Vagina (tissue), 2 donors: ENCODE results near the gene GFI1B. TPM values are rescaled to one million over a fixed set of nuclear protein-coding genes. Genes with fewer than 3 reads are reported as not detected.
"Not testable (repeated sequence)": the region's sequence is repeated elsewhere in the genome, so short reads cannot be mapped to it uniquely, and the experiment has no call there.

Source experiments
- DNase-seq, 2 donors: peaks; one replicate each; pipeline ENCODE4 v3.0.0-alpha.2; 2017; ENCODE audit errors: extremely low spot score in 2 of 2
- H3K27ac ChIP-seq: fragments of 200-600 bp; sonication (generic); one replicate; pipeline ENCODE4 v1.5.1; 2019
- H3K27me3 ChIP-seq: fragments of 200-600 bp; sonication (generic); one replicate; pipeline ENCODE4 v1.5.1; 2019
- H3K36me3 ChIP-seq, 2 donors: fragments of 200-600 bp; sonication (generic); one replicate each; pipeline ENCODE4 v1.5.1; 2017 to 2019
- H3K4me1 ChIP-seq: fragments of 200-600 bp; sonication (generic); one replicate; pipeline ENCODE4 v1.5.1; 2019
- H3K4me3 ChIP-seq, 2 donors: fragments of 200-600 bp; sonication (generic); 1 replicate in 1 of 2; 2 replicates in 1 of 2; pipeline ENCODE4 v1.5.1; 2016 to 2019
- H3K9me3 ChIP-seq: fragments of 200-600 bp; sonication (generic); one replicate; pipeline ENCODE4 v1.5.1; 2019
- POLR2A ChIP-seq, 2 donors: fragments of 450-650 bp; IDR thresholded peaks; one replicate each; pipeline ENCODE4 v1.6.1; 2017; ENCODE audit warnings: antibody characterized with exemption in 2 of 2, mild to moderate bottlenecking in 2 of 2, moderate library complexity in 2 of 2
- POLR2AphosphoS5 ChIP-seq, 2 donors: sonication (generic); formaldehyde crosslinking; IDR thresholded peaks; one replicate each; pipeline ENCODE4 v1.9.0; 2017; ENCODE audit warnings: antibody characterized with exemption in 2 of 2, mild to moderate bottlenecking in 2 of 2, low read depth in 1 of 2; ENCODE audit not compliant: insufficient read depth in 1 of 2
- intact Hi-C: fragments of 100-400 bp; cut with DNase I; formaldehyde crosslinking; loops from one replicate; pipeline ENCODE4 v1.15.1; 2023
- total RNA-seq: library from RNA; depleted of rRNA; stranded (reverse); fragments of >200 nt; gene quantifications from one replicate; pipeline ENCODE4 v1.2.3, GENCODE V29; 2016
- TF ChIP-seq, protein P1 (sequence below), 3 experiments: fragments of 450-650 bp in 2 of 3; fragments of 200-600 bp in 1 of 3; sonication (generic) in 1 of 3; IDR thresholded peaks; one replicate each; pipeline ENCODE4 v1.5.1; 2017 to 2019; ENCODE audit warnings: antibody characterized with exemption in 3 of 3, mild to moderate bottlenecking in 2 of 3, moderate library complexity in 2 of 3

The GFI1B gene
- total RNA-seq, 1 donor from 2014 or later, result not detected

DNA sequence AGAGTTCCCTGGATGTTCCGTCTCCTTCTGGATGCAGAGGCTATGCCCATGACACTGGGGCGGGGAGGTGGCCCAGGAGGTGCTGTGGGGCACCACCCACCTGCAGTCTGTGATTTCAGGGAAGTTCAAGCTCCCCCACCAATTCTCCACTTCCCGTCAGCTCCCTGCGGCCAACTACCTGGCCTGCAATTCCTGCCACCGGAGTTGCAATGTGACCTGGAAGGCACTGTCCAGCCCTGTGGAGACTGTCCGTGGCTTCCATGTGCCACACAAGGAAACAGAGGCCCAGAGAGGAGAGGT, 16.6 kb downstream of the GFI1B start:
- intact Hi-C loops, result no loop called here
- TF ChIP-seq POLR2A (IDR thresholded peaks at IDR 0.05) (no peak), POLR2AphosphoS5 (IDR thresholded peaks at IDR 0.05; ENCODE audit: insufficient read depth in 1 of 2, low read depth in 1 of 2) (no peak)
- TF ChIP-seq, protein P1, sequence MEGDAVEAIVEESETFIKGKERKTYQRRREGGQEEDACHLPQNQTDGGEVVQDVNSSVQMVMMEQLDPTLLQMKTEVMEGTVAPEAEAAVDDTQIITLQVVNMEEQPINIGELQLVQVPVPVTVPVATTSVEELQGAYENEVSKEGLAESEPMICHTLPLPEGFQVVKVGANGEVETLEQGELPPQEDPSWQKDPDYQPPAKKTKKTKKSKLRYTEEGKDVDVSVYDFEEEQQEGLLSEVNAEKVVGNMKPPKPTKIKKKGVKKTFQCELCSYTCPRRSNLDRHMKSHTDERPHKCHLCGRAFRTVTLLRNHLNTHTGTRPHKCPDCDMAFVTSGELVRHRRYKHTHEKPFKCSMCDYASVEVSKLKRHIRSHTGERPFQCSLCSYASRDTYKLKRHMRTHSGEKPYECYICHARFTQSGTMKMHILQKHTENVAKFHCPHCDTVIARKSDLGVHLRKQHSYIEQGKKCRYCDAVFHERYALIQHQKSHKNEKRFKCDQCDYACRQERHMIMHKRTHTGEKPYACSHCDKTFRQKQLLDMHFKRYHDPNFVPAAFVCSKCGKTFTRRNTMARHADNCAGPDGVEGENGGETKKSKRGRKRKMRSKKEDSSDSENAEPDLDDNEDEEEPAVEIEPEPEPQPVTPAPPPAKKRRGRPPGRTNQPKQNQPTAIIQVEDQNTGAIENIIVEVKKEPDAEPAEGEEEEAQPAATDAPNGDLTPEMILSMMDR (IDR thresholded peaks at IDR 0.05), result no peak
- H3K27ac ChIP-seq, result no peak overlapping the region
- H3K4me1 ChIP-seq, result peaks cover 10% of the 10 kb centered on the region
- no peaks in the 10 kb centered on the region for H3K9me3 ChIP-seq
- DNase-seq, result no peak
- H3K36me3 ChIP-seq, result no peaks in the 10 kb centered on the region
- H3K4me3 ChIP-seq, result no peak overlapping the region
- no peaks in the 10 kb centered on the region for H3K27me3 ChIP-seq

DNA sequence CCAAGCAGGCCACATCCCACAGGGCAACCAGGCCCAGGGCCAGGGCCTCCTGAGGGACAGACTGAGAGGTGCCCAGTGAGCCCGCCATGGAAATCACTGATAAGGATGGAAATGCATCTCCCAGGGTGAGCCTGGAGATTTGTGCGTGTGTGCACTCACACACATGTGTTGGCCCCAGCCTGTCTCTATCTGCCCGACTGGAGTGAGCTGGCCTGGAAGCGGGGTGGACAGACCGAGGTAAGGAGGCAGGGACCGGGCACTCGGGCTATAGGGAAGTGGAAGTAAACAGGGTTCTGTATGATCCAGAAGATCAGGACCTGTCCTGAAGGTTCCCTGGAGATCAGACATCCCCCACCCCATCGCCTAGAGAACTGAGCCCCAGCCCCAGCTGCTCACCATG, 17.4 kb downstream of the GFI1B start:
- intact Hi-C loops, result no loop called here
- peaks cover 10% of the 10 kb centered on the region for H3K4me1 ChIP-seq
- TF ChIP-seq, protein P1 (IDR thresholded peaks at IDR 0.05), result no peak
- no peak for TF ChIP-seq POLR2A (IDR thresholded peaks at IDR 0.05)
- TF ChIP-seq POLR2AphosphoS5 (IDR thresholded peaks at IDR 0.05; ENCODE audit: insufficient read depth in 1 of 2, low read depth in 1 of 2), result no peak
- H3K36me3 ChIP-seq, result no peaks in the 10 kb centered on the region
- no peak for DNase-seq
- no peak overlapping the region for H3K27ac ChIP-seq
- H3K9me3 ChIP-seq, result no peaks in the 10 kb centered on the region
- H3K4me3 ChIP-seq, result no peak overlapping the region
- no peaks in the 10 kb centered on the region for H3K27me3 ChIP-seq

DNA sequence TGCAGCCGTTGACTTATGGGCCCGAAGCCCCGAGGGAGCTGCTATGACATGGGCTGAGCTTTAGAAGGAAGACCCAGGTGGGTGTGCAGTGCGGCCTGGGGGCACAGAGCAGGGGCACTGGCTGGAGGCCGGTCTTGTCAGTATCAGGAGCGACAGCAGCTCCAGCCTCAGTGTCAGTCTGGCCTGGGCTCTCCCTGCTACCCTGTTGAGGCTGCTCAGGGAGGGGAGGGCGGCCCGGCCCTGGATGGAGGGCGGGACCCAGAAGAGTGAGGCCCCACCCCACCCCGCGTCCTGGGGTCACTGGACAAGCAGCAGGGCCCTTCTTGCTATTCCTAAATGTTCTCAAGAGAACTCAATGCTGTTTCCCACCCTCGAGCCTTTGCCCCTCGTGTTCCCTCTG, 18.0 kb downstream of the GFI1B start:
- peaks cover 10% of the 10 kb centered on the region for H3K4me1 ChIP-seq
- no peaks in the 10 kb centered on the region for H3K9me3 ChIP-seq
- no peaks in the 10 kb centered on the region for H3K36me3 ChIP-seq
- H3K27ac ChIP-seq, result no peak overlapping the region
- intact Hi-C loops, result no loop called here
- H3K27me3 ChIP-seq, result no peaks in the 10 kb centered on the region
- TF ChIP-seq POLR2AphosphoS5 (IDR thresholded peaks at IDR 0.05; ENCODE audit: insufficient read depth in 1 of 2, low read depth in 1 of 2) (no peak), POLR2A (IDR thresholded peaks at IDR 0.05) (no peak)
- TF ChIP-seq, protein P1 (IDR thresholded peaks at IDR 0.05), result no peak
- H3K4me3 ChIP-seq, result no peak overlapping the region
- no peak for DNase-seq

DNA sequence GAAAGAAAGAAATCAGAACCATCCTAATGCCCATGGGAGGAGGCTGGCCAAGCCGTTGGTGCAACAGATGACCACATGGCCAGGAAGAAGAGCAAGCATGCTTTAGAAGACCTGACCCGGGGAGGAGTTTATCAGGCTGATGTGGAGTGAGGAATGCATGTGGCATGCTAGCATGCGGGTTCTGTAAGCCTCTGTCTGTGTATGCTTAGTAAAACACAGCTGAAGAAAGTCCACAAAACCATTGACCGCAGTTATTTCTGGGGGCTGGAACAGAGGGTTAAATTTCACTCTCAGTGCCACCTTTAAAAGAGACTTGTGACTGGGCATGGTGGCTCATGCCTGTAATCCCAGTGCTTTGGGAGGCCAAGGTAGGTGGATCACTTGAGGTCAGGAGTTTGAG, 19.1 kb downstream of the GFI1B start:
- intact Hi-C loops, result no loop called here
- DNase-seq, result no peak
- Histone ChIP-seq H3K27me3 (no peaks in the 10 kb centered on the region), H3K27ac (no peak overlapping the region), H3K4me1 (peaks cover 10% of the 10 kb centered on the region), H3K9me3 (no peaks in the 10 kb centered on the region), H3K4me3 (no peak overlapping the region), H3K36me3 (no peaks in the 10 kb centered on the region)
- no peak for TF ChIP-seq POLR2A (IDR thresholded peaks at IDR 0.05)
- TF ChIP-seq, protein P1 (IDR thresholded peaks at IDR 0.05), result no peak
- TF ChIP-seq POLR2AphosphoS5 (IDR thresholded peaks at IDR 0.05; ENCODE audit: insufficient read depth in 1 of 2, low read depth in 1 of 2), result no peak

DNA sequence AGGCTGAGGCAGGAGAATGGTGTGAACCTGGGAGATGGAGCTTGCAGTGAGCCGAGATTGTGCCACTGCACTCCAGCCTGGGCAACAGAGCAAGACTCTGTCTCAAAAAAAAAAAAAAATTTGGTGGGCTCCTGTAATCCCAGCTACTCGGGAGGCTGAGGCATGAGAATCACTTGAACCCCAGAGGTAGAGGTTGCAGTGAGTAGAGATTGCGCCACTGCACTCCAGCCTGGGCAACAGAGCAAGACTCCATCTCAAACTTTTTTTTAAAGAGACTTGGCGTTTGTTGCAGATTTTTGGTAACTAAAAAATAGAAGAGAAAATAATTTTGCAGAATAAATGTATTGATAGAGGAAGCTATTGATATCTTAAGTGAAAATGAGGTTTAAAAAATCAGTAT, 19.7 kb downstream of the GFI1B start:
- H3K4me1 ChIP-seq, H3K4me3 ChIP-seq, intact Hi-C loops, H3K36me3 ChIP-seq, H3K27ac ChIP-seq, H3K9me3 ChIP-seq, H3K27me3 ChIP-seq, DNase-seq: not testable (repeated sequence)
